Right kidney (tissue), 1 donor: Measurements from ENCODE around the gene SAFB2.

Experiments used
- DNase-seq: peaks from one replicate; pipeline ENCODE4 v3.0.0-alpha.2; 2016

Gene SAFB2

DNA sequence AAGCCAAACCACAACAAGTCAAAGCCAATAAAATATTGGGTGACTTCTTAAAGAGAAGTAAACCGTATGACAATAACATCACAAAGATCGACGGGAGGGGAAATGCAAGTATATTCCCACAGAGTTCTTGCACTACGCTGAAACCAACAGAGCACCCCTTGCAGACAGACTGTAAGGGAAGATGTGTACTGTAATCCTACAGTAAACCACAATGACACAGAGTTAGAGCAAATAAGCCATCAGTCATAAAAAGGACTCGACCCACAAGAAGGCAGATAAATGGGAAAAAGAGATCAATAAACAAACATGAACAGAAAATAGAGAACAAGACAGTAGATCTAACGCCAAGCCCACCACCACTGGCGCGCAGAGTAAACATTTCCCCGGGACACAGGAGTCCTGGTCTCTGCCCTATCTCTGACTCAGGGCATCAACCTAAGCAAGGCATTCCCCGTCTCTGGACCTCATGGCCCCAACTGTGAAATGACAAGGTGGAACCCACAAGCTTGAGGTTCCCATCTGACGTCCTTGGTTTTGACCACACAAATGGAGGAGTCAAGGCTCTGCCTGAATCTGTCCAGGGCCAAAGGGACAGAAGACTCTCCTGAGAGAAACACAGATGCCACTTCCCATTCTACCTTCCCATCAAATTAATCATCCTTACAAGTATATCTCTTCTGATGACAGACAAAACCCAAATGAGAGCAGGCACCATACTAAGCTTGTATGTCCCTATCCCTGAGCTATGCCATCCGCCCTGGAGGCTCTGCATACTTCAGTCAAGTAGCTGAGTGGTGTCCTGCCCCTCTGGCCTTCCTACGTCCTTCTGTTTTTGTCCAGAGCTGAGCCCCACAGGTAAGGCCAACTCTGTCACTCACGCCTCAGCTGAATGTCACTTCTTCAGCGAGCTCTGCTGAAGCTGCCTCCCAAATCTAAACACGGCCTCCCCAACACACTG, 15.0 kb downstream of the SAFB2 start:
- no peak for DNase-seq

DNA sequence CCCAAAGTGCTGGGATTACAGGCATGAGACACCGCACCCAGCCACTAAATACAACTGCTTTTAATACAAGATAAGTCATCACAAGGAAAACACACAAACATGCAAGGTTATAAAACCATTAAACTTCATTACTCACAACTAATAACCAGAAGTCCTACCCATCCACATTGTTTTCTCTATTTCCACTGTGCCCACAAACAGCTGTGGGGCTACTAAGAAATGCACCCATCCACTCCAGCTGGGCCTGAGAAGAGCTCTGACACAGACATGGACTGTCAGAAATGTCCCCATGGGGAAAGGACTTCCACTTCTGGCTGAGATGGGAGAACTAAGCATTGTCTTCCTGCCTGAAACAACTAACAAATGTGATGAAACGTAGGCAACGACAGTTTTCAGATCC, 17.2 kb downstream of the SAFB2 start:
- DNase-seq: no peak

DNA sequence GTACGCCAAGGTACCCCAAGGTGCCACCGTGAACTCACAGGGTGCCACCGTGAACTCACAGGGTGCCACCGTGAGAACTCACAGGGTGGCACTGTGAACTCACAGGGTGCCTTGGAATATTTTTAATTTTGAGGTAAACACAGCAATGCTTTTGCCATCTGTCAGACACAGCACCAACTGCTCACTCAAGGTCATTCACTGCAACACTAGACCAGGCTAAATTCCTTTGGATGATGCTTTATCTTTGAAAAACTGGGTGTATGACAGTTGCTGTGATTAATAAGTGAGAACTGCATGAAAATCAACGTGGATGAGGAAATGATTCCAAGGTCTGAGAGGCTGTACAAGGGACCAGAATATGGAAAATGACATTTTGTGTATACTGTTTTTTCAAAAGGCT, 18.9 kb downstream of the SAFB2 start:
- no peak for DNase-seq

DNA sequence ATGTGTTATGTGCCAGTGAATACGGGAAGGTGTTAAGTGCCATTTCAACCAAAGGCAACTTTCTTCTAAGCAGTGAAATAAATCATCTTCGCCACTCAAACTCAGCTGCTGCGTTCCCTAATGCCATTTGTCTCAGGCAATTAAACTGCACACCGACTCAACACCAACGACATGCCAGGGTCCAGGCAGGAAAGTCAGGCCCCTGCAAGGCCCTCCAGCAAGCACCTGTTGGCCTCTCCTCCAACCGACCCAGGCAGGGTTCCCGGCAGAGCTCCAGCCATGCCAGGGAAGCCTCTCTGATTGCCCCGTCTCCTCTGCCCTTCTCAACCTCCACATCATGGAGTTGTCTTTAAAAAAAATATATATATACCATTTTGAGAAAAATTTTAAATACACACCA, 21.8 kb downstream of the SAFB2 start:
- no peak for DNase-seq

DNA sequence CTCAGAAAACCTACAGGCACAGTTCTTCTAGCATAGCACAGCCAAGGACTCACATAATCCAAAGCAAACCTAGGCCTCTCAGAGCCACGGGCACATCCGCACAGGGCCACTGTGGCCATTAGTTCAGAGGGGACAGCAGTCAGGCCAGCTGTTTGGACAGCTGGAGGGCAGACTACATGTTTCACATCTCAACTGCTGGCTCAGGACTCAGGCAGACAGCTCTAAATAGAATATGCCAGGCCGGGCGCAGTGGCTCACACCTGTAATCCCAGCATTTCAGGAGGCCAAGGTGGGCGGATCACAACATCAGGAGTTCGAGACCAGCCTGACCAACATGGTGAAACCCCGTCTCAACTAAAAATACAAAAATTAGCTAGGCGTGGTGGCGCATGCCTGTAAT, 26.8 kb downstream of the SAFB2 start:
- no peak for DNase-seq

DNA sequence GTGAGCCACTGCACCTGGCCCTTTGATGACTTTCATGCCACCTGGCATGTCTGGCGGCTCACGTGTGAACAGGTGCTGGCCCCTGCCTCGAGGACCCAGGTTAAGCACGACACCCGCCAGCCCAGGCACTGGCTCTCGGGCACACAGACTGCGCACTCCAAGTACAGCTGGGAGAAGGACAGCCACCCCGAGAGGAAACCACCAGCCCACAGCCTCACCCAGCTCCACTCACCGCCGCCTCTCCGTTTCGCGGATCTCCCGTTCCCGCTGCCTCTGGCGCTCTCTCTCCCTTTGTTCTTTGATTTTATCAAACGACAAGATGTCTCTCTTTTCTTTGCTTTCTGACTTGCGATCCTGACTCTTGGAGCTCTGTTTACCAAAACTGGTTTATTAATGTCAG, 27.4 kb downstream of the SAFB2 start:
- no peak for DNase-seq

DNA sequence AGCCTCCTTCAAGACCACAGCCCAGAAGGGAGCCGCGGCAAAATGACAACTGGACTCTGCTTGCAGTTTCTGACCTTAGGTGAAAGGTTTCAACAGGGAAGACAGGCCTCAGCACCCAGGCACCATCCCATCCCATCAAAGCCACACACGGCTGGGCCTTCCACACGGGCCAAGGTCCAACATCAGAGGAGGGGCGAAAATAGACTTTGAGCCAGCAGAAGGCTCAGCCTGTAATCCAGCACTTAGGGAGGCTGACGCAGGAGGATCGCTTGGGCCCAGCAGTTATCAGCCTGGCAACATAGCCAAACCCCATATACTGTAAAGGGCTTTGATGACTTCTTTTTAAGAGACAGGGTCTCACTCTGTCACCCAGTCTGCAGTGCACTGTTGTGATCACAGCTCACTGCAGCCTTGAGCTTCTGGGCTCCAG, 28.0 kb downstream of the SAFB2 start:
- DNase-seq: no peak

DNA sequence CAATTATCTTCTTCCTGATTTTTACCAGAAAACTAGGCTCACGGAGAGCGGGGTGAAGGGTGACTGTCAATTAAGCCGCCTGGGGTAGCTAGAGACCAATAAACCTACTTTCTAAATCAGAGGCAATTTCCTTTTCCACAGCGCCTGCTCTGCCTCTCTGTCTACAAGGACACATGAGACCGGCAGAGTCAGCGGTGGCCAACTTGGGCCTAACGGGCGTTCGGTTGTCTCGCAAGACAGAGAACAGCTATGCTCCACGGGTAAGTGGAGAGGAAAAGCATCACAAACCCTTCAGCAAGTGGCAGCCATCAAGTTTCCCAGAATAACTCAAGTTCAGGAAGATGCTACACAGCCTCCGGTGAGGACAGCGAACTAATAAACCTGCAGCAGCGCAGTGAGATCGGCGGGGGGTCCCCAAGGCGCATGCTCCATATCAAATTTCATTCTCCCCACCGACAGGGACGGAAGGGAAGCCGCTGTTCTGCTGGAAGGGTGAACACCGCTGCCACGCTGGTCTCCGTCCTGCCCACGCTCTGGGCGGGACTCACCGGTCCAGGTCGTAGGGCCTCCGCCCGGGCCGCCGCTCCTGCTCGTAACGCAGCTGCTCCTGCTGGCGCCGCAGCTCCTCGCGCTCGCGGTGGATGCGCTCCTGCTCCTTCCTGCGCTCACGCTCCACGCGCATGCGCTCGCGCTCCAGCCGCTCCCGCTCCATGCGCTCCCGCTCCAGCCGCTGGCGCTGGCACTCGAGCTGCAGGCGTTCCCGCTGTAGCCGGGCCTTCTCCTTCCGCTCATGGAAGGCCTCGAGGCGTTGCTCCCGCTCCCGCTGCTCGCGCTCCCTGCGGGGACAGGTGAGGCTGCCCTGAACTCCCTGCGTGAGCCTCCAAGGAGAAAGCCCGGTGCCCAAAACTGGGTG, 29.0 kb downstream of the SAFB2 start:
- no peak for DNase-seq

DNA sequence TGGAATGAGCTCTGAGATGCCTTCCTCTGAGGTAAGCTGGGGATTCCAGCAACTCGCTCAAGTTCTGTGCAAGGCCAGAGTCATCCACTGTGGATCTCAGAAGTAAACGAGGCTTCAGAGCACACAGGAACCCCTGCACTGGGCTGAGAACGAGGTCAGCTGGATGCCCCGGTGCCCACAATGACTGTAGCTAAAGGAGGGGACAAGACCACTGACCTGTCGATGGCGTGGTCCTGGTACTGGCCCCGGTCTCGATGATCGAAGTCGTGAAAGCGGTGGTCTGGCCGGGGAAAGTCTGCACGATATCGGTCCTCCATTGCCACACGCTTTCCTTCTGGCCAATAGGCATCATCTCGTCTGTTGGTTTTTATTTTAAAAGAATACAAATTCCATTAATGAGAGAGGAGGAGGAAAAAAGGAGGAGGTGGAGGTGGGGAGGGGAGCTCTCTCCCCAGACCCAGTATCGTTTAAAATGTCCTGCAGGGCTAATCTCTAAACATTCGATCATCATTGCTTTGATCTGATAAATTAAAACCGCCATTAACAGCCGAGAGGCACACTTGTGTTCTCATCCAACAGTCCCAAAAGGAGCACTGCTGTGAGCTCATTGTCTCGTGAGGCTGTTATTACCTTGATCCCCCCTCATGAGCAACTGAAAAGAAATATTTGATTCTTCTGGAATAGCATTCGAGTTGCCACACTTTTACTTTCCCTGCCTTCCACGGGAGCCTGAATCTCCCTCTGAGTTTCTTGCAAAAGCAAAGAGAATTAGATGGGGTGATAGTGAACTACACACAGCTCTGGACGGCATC, 29.8 kb downstream of the SAFB2 start:
- no peak for DNase-seq

DNA sequence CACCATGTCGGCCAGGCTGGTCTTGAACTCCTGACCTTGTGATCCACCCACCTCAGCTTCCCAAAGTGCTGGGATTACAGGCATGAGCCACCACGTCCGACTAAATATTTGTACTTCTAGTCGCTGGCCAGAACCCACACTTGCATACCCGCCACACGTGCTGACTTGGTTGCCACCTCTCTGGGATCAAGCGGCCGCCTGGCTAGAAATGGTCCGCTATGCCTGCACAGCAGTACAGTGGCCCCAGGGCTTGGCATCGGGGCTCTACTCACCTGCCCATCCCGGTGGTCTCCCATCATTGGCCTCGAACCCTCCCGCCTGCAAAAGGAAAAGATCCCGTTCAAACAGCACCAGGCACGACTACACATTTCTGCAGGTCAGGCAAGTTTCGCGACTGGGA, 31.1 kb downstream of the SAFB2 start:
- no peak for DNase-seq

DNA sequence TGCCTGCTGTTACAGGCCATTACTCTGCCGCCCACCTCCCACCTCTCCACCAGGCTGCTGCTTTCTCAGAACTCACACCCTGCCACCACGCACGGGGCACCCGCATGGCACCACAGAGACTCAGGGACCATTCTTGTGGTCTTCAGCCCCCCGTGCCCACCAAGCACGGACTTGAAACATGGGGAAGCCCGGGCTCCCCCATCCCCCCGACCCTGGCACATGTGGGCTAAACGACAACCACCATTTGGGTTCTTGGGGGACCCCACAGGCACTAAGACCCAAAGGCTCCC, 31.8 kb downstream of the SAFB2 start:
- no peak for DNase-seq

DNA sequence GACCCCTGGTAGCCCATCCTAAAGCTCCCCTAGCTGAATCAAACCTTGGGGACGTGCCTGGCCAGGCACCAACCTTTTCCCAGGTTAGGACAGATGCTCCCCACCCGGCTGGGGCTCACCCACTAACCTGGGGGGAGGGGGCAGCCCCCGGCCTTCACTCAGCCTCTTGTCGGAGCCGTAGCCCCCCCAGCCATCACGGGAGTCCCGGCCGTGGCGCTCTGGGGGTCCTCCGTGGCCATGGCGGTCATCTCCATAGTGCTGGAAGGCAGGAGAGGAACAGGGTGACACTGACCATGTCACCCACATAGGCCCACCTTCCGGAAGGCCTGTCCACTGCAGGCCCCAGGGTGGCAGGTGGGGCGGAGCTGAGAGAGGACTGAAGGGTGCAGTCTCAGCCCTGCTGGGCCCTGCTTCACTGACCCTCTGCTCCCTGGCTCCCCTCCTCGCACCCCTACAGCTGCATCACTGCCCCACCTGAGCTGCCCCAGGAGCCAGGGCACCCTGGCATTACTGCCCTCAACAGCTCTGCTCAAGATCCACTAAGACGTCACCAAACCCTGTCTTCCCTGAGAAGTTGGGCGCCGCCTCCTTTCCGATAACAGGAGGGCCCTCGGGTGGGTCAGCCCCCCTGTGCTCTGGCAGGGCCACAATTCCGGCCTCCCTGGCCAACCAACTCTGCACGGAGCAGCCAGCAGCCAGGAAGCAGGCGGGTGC, 32.3 kb downstream of the SAFB2 start:
- no peak for DNase-seq

DNA sequence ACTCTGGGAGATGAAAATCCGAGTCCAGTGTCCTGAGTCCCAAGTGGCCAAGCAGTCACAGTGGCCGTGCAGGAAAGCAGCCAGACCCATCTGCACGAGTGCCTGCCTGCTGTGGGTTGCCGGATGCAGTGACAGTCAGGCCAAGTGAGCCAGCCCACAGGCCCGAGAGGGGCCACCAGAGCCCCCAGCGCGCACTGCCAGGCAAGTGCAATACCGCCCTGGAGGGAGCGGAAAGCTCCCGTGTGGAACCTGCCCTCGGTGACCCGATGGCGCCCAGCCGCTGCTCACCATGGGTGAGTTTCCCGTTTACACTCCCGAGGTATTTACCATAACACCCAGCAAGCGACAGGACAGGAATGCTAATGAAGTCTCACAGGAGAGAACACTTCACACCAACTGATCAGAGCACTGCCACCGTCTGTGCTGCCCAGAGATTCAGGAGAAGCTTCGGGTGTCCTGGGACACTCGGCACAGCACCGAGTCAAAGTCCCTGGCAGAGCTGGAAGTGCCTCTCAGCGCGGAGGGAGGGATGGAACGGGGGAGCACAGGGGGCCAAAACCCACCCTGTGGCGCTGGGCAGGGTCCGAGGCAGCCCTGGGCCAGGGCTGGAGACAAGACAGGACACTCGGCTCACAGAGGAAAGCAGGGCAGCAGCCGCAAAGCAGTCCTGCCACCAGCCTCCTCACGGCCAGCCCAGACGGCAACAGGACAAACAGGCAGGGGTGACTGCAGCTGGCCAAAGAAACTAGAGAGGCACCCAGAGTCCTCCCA, 33.5 kb downstream of the SAFB2 start:
- no peak for DNase-seq

DNA sequence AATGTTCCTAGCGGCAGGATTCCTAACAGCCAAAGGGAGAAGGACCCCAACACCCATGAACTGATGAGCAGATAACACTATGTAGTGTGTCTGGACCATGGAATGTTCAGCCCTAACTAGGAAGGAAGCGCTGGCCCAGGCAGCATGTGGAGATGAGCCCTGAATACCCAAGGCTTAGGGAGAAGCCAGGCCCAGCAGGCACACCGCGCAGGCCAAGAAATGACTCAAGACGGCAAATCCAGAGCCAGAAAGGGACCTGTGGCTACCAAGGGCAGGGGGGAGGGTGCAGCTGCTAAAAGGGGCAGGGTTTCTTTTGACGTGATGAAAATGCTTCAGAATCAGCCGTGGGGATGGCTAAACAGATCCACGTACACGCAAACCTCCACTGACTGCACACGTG, 34.1 kb downstream of the SAFB2 start:
- DNase-seq: no peak

DNA sequence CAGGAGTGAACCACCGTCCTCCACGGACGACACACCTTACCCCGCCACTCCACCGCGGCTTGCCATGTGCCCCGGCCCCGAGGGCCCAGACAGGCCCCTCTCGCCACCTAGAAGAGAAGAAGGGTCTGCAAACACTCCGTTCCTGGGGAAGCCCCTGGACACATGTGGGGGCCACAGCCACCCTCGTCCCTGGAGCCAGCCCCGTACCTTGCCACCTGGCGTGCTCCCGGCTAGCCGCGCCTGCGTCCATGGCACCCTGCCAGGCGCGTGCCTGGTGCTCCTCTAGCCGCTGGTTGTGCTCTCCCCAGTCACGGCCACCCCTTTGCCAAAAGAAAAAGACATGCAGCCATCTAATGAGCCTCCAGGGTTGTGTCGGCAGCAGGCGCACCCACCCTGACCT, 34.9 kb downstream of the SAFB2 start:
- no peak for DNase-seq

DNA sequence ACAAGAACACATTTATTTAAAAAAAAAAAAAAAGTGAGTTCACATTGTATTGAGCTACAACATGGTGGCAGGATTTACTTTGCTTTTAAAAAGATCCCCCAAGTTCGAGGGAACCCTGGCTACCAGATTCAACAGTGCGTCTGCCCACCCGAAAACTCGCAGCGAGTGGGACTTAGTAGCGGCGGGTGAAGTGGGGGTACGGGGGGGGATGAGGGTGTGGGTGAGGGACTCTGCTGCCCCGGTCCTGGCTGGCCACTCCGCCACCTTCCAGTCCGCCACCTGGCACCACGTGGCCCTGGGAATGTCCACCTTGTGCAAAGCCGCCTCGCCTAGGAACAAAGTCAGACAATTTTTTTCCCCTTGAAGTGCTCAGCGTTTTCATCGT, 35.5 kb downstream of the SAFB2 start:
- DNase-seq: no peak

DNA sequence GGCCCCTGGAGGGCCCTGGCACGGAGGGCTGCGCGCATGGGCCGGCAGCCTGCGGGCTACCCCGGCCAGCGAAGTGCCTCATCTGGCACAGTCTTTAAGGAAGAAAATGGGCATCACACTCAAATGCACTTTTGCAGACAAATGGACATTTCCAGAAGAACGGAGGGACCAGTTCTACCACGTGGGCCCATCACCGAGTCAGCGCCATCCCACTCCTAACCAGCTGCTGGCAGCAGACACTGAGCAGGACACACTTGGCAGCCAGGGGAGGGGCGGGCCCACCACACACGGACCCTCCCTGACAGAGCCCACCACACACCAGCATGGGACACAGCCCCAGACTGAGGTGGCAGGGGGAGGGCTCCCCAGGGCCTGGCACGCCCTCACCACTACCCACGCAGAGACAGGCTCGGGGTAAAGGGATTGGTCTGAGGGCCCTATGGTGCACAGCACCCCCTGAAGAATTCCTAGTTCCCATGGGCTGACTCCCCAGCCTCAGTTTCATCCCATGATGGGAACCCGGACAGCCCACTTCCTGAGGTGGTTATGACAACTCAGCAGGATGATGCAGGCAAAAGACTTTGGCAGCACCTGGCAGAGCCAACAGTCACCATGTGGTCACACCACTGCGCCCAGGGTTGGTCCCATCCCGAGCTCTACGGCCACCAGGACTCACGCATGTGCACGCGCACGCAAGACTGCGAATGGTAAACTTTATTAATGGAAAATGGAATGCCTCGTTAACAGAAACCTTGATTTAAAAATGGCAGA, 36.1 kb downstream of the SAFB2 start:
- no peak for DNase-seq

DNA sequence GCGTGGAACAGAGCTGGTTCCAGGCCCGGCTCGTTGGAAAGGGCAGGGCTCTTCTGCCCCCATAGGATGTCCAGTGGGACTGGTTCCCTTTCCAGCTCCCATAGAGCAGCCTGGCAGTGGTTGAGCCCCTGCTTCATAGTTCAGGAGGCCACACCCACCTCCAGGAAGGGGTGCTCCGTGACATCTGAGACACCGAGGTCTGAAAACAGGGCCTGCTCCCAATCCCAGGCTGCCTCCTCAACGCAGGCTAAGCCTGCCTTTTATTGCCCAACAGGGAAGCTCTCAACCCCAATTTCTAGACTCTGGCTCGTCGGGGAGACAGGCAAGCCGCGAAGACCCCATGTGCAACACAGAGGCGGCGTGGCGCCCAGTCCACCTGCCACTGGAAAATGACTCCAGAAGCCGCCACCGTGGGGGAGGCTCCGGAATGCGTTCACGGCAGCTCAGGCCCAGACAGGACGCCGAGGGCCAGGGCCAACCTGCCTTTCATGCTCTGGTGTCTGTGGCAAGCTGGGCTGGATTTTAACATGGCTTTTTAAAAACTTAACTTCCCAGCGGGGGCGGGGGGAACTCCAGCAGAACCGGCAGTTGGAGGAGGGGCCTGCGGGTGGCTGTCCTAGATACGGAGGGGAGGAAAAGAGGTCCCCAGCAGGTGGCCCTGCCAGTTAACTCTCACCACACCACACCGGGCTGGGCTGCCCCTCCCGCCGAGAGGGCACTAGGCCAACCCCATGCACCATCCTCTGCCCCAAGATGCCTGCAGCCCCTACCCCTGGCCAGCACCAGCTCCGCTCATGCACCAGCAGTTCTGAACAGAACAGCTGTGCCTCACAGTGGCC, 36.9 kb downstream of the SAFB2 start:
- DNase-seq: peak; percentile 57

DNA sequence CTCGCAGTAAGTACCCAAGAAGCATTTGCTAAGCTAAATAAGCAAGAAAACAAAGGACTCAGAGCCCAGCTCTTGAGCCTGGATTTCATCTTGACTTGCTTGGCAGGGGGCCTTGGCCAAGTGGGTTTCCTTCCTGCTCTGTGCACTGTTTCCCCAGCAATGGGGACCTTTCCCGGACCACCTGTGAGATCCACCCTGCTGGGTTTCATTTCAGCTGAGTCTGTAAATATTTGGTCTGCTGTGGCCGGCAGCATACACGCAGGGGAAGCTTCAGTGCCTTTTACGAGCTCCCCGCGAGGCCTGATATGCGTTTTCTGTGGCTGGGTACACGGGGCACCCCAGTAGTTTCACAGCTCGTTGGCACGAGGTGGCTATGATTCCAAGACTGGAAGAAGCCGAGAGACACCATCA, 42.4 kb downstream of the SAFB2 start:
- DNase-seq: peak; percentile 39
